ENCODE data around the gene RGPD8.
A peak's percentile ranks its signal among the peaks of the same experiment; 100 is the strongest.
"Not testable (repeated sequence)": the region's sequence is repeated elsewhere in the genome, so short reads cannot be mapped to it uniquely, and the experiment has no call there.

The RGPD8 gene

GRCh38 chr2:112433480-112433879 is at the start of gene RGPD8:
TSS of gene RGPD8 (minus strand) at chr2:112433645. CDS start at chr2:112433453, 192 bp downstream.
- DNase-seq = peak; percentile 86 to 89

GRCh38 chr2:112483042-112483473 is 49.6 kb upstream of the RGPD8 start:
- DNase-seq = peak in 1 of 2 donors; percentile 14

DNA sequence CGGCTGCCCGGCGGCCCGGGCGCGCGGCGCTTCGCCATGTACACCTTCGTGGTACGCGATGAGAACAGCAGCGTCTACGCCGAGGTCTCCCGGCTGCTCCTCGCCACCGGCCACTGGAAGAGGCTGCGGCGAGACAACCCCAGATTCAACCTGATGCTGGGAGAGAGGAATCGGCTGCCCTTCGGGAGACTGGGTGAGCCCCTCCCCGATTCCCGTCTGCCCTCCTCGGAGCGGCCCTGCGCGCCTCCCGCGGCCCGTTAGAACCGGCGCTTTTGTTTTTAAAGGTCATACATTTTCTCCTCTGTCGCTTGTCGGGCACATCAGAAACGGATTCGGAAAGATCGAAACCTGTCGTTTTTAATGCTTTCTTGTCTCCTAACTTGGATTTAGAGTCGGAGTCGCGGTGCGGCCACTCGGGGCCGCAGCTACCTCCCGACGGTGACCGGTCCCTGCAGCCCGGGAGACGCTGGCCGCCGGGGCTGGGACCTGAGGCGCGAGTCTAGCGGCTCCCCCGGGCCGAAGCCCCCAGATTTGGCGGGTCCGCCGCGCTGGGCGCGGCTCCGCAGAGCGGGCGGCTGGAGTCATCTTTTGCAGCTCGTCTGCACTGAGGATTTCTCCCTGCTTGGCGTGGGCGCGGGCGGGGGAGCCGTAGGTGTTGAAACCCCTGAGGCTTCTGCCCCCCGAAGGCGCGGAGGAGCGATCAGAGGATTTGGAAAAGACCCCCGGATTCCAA is 49.0 kb upstream of the RGPD8 start:
- DNase-seq = peak; percentile 44 to 46

DNA sequence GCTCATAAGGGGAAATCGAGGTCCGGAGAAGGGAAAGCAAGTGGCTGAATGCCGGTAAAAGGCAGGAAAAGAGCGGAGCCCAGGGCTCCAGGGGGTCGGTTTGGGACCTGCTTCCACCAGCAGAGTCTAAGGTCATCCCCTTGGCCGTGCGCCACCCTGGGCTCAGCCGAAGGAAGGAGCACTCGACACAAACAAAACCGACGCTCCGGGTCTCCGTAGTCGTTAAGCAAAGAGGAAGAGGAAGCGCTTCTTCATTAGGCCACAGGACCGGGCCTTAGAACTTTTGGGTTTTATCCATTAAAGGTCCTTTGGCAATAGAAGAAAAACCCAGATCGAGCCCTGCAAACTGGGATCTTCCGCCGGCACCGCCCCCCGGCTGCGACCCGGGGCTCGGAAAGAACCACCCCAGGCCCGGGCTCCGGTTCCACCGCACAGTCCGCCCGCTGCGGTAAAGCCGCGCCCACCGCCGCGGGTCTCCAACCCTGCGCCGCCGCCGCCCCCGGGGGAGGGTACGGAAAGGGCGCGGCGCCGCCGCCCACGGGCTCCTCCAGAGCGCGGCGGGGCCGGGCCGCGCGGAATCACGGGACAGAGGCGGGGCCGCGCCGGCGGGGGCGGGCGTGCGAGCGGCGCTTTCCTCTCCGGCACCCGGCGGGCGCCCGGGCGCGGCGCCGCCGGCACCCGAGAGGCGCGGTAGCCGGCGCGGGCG is 48.2 kb upstream of the RGPD8 start, which contains the start of gene TTL:
TSS of gene TTL (plus strand) at position 629 of the 706 bp plus-strand sequence. CDS start 189 bp downstream, outside the sequence.
- peak; percentile 83 to 84 for DNase-seq

DNA sequence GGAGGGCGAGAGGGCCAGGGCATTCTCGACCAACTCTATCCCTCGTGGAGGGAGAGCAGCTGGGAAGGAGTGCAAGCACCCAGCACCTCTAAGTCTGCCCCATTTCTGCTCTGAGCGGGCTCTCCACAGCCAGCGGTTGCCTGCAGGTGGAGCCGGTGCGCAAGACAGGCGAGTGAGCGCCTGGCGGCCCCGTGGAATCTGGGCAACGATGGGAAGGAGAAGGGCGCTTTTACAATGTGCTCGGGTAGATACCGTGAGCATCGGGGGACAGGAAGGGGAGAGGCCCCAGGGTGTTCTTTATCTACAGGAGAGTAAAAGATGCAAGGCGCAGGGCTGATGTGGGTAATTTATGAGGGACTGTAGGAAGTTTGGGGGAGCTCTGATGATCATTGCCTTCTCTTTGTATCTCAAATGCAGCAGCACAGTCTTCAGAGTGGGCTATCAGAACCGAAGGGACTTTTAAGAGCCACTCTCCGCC is 47.6 kb upstream of the RGPD8 start:
- DNase-seq = peak; percentile 85 to 87

DNA sequence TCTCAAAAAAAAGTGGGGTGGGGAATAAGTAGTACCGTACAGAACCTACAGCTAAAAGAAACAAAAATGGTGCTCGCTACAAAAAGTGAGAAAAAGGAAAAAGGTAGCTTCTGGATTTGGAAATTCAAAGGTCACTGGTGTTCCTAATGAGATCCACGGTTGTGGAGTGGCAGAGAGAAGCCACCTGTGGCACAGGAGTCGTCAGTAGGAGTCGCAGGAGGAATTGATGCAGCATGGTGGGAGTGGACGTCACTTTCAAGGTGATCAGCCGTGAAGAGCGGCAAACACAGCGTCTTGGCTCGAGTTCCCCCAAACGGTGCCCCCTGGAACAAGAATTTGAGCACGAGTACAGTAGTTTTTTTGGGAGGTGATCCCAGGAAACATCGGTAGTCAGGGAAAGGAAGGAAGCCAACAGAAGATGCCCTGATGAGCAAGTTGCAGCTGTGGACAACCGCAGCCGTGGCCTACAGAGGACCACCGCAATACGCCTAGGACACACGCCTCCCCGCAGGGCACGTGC is 47.1 kb upstream of the RGPD8 start:
- DNase-seq = peak; percentile 24 to 34

GRCh38 chr2:112476434-112476833 is 43.0 kb upstream of the RGPD8 start:
- no peak for DNase-seq

- no peak for DNase-seq
Observed at GRCh38 chr2:112474844-112475486, 41.5 kb upstream of the RGPD8 start.

DNA sequence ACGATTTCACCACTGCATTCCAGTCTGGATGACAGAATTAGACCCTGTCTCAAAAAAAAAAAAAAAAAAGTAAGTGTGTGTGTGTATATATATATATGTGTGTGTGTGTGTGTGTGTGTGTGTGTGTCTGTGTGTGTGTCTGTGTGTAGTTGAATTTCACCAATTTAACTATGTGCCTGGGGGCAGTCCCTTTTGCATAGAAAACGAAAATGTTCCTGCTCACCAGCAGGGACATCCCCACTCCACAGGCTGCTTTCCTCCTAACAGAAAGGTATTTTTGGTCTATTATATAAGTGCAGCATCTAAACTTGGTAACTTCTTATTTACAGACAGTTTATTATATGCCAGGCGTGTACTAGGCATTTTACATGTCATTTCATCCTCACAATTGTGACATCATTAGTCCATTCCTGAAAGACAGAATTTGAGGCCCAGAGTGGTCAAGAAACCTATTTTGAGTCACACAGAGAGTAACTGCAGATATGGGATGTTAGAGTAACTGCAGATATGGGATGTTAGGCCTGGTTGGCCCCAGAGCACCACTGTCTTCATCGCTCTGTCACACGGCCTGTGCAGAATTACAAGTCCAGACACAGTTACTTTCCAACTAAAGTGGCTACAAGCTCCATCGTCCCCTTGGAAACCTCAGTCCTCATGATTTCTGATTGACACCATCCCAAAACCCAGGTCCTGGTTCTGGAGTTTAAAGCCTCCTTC is 39.3 kb upstream of the RGPD8 start:
- DNase-seq = no peak

DNA sequence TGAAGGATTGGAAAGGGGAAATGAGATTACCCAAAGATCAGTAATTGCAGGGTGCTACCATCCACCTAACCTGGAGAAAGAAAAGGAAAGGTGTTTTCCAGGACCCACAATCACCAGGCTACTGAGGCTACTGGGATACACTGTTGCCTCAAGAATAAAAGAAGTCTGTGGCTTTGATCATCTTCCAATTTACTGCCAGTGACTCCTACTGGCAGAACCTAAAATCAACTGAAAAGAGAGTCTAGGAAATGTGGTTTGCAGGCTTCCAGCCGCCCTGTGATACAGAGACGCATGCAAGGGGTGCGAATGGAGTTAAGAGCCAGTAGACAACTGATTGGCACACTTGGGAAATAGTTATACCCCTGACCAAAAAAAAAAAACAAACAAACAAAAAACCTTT is 31.9 kb upstream of the RGPD8 start:
- DNase-seq = no peak

- no peak for DNase-seq
Observed at GRCh38 chr2:112463256-112463655, 29.8 kb upstream of the RGPD8 start.

GRCh38 chr2:112462178-112462577 is 28.7 kb upstream of the RGPD8 start:
- DNase-seq = no peak

- no peak for DNase-seq
Observed at GRCh38 chr2:112459372-112459771, 25.9 kb upstream of the RGPD8 start.

GRCh38 chr2:112454586-112454985 is 21.1 kb upstream of the RGPD8 start:
- DNase-seq = no peak

- no peak for DNase-seq
Observed at GRCh38 chr2:112451317-112451716, 17.9 kb upstream of the RGPD8 start.

- no peak for DNase-seq
Observed at GRCh38 chr2:112449854-112450253, 16.4 kb upstream of the RGPD8 start.

GRCh38 chr2:112444256-112444655 is 10.8 kb upstream of the RGPD8 start:
- DNase-seq = not testable (repeated sequence)

- not testable (repeated sequence) for DNase-seq
Observed at GRCh38 chr2:112438603-112439261, 5.3 kb upstream of the RGPD8 start.

DNA sequence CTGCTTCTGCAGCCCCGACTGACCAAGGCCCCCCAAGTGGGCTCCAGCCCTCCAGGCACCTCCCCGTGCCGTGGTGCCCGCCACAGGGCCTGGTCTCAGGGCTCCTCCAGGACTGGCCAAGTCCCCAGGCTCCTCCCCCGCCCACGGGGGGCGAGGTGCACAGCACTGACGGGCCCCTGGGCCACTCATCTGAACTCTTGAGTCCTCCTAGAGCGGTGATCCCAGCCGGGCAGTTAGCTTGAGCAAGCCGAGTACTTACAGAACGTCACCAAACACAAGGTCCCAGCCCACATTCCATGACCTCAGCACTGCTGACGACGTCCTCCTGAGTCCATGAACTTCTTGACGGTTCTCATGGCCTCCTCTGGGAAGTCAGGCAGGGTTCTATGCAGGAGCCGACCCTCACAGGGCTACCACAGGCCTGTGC is 4.0 kb upstream of the RGPD8 start:
- DNase-seq = not testable (repeated sequence)

DNA sequence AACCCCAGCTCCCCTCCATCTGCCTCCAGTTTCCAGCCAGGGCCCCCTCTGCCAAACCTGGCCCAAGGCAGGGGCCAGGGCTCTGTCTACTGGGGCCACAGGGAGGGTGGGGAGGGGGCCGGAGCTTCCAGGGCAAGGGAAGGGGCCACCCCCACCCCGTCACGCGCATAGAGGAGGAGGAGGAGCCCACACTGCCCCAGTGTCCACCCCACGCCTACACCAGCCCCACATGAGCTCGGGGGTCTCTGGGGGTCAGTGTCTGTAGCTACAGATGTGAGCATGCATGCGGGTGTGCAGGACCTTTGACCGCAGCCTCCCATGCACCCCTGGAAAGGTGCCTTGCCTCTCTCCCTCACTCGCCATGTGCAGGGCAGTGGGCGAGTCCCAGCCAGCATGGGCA is 3.5 kb upstream of the RGPD8 start:
- not testable (repeated sequence) for DNase-seq

DNA sequence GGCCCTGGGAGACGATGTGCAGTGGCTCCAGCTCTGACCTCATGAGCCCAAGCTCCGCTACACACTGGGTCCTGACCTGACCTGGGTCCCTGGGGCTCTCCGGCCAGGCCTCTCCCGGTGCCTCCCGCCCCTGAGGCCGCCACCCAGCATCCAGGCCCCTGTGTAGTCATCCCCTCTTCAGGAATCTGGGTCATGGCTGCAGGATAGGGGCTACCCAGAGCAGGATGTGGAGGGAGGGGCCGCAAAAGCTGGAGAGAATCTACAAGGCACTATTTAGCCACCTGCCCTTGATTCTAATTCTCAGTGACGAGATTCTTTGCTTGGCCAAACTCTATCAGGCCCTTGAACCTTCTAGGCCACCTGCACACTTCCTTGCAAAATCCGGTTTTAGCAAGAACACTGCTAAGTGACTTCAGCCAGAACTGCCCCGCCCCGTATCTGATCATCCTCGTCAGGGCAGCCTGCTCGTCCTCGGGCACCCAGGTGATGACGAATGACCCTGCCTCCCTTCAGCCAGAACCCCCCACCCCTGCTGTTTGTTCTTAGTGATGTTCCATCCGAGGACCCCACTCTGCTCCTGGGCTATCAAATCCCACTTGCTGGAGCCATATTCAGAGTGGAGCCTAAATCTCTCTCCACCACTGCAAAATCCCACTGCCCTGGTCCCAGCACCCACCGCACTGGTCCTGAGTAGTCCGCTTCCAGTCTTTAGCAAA is 2.4 kb upstream of the RGPD8 start:
- DNase-seq = not testable (repeated sequence)
